Ascending aorta (tissue), 2 donors: ENCODE data around the gene SMCO4. TPM values are rescaled to one million over a fixed set of nuclear protein-coding genes. Genes with fewer than 3 reads are reported as not detected.

ENCODE experiments used
- DNase-seq, 2 donors: peaks; one replicate each; pipeline ENCODE4 v3.0.0-alpha.2; 2019; ENCODE audit warnings: low spot score in 2 of 2
- H3K27ac ChIP-seq, 2 donors: fragments of 200-600 bp; sonication (generic); one replicate each; pipeline ENCODE4 v1.5.1; 2016 to 2017; ENCODE audit warnings: mild to moderate bottlenecking in 1 of 2
- H3K27me3 ChIP-seq: fragments of 200-600 bp; sonication (generic); one replicate; pipeline ENCODE4 v1.5.1; 2017
- H3K36me3 ChIP-seq, 2 donors: fragments of 200-600 bp; sonication (generic); one replicate each; pipeline ENCODE4 v1.5.1; 2016
- H3K4me1 ChIP-seq, 2 donors: fragments of 200-600 bp; sonication (generic); one replicate each; pipeline ENCODE4 v1.5.1; 2016 to 2017; ENCODE audit warnings: mild to moderate bottlenecking in 1 of 2
- H3K4me3 ChIP-seq, 2 donors: fragments of 200-600 bp; sonication (generic); one replicate each; pipeline ENCODE4 v1.5.1; 2016 to 2017; ENCODE audit warnings: mild to moderate bottlenecking in 1 of 2
- H3K9me3 ChIP-seq, 2 donors: fragments of 200-600 bp; sonication (generic); one replicate each; pipeline ENCODE4 v1.5.1; 2016
- intact Hi-C: fragments of 100-400 bp; cut with DNase I; formaldehyde crosslinking; loops from one replicate; pipeline ENCODE4 v1.15.1; 2023
- total RNA-seq: library from RNA; depleted of rRNA; stranded (reverse); fragments of >200 nt; gene quantifications from one replicate; pipeline ENCODE4 v1.1.0, GENCODE V29; 2016
- TF ChIP-seq, protein P1 (sequence below), 3 experiments: fragments of 200-600 bp in 2 of 3; fragments of 450-650 bp in 1 of 3; sonication (generic) in 2 of 3; IDR thresholded peaks; one replicate each; pipeline ENCODE4 v1.5.1; 2016 to 2019; ENCODE audit warnings: antibody characterized with exemption in 3 of 3, mild to moderate bottlenecking in 1 of 3, moderate library complexity in 1 of 3

SMCO4 gene
- total RNA-seq, 1 donor from 2014 or later = 89.2 TPM

GRCh38 chr11:93569496-93569895, 26.3 kb upstream of the SMCO4 start:
- Histone ChIP-seq H3K4me3 (no peak overlapping the region), H3K4me1 (peaks cover 0 to 7% of the 10 kb centered on the region in 2 donors), H3K27ac (no peak overlapping the region), H3K36me3 (no peaks in the 10 kb centered on the region), H3K9me3 (no peaks in the 10 kb centered on the region), H3K27me3 (no peaks in the 10 kb centered on the region)
- DNase-seq = no peak
- TF ChIP-seq, protein P1, sequence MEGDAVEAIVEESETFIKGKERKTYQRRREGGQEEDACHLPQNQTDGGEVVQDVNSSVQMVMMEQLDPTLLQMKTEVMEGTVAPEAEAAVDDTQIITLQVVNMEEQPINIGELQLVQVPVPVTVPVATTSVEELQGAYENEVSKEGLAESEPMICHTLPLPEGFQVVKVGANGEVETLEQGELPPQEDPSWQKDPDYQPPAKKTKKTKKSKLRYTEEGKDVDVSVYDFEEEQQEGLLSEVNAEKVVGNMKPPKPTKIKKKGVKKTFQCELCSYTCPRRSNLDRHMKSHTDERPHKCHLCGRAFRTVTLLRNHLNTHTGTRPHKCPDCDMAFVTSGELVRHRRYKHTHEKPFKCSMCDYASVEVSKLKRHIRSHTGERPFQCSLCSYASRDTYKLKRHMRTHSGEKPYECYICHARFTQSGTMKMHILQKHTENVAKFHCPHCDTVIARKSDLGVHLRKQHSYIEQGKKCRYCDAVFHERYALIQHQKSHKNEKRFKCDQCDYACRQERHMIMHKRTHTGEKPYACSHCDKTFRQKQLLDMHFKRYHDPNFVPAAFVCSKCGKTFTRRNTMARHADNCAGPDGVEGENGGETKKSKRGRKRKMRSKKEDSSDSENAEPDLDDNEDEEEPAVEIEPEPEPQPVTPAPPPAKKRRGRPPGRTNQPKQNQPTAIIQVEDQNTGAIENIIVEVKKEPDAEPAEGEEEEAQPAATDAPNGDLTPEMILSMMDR (IDR thresholded peaks at IDR 0.05) = no peak
- intact Hi-C loops = no loop called here

GRCh38 chr11:93568726-93569125, 25.5 kb upstream of the SMCO4 start:
- Histone ChIP-seq H3K36me3 (no peaks in the 10 kb centered on the region), H3K27me3 (no peaks in the 10 kb centered on the region), H3K9me3 (no peaks in the 10 kb centered on the region), H3K4me3 (no peak overlapping the region), H3K4me1 (peaks cover 0 to 7% of the 10 kb centered on the region in 2 donors), H3K27ac (no peak overlapping the region)
- TF ChIP-seq, protein P1 (IDR thresholded peaks at IDR 0.05) = no peak
- intact Hi-C loops = no loop called here
- no peak for DNase-seq

DNA sequence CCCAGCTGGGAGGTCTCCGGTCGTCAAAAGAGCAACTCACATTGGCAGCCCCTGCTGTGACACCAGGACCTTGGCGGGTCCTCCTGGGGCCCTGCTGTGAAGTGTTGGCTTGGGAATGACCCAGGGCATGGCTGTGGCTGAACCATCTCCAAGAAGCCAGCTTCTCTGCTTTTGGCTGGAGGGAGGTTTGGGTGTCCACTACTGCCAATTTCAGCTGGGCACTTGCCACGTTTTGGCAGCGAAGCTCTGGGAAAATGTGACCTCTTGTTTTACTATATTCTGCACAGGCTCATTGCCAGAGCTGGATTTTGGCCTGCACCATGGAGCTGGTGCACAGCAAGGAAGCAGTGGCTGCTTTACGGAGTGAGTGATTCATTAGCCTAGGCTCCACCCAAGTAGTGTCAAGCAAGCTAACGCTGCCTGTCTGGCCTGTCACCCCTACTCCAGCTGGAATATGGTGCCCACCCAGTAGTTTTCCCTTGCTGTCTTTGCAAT, 24.3 kb upstream of the SMCO4 start:
- Histone ChIP-seq H3K27ac (peak overlapping the region; percentile 70 to 72), H3K27me3 (no peaks in the 10 kb centered on the region), H3K4me3 (no peak overlapping the region), H3K4me1 (peaks cover 0 to 7% of the 10 kb centered on the region in 2 donors), H3K9me3 (no peaks in the 10 kb centered on the region), H3K36me3 (no peaks in the 10 kb centered on the region)
- peak; percentile 51 to 95 for DNase-seq
- TF ChIP-seq, protein P1 (IDR thresholded peaks at IDR 0.05) = no peak
- intact Hi-C loops = loop anchor here (2.0 kb wide), 1 partner anchor 25 kb away; the partner anchor contains the start of gene SMCO4

- intact Hi-C loops = no loop called here
Measured at GRCh38 chr11:93564895-93565294, 21.7 kb upstream of the SMCO4 start.

DNA sequence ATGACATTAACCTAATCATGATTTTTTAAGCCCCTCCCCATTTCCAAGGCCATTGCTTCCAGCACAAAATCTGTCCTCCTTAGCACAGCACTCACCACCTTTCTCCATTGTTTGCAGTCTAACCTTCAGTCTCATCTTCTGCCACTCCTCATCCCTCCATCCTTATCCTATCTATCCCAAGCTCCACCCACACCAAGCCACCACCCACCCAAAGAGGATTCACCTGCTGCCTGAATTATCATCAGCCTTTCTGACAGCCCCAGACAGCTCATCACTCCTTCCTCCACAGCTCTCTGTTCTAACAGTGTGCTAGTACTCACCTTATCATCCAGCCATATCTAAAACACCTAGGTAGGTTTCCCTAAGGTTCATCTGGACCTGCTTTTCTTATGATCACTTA, 20.7 kb upstream of the SMCO4 start:
- no peak for DNase-seq

More at GRCh38 chr11:93564895-93565294, 21.7 kb upstream of the SMCO4 start:
- no peaks in the 10 kb centered on the region for H3K27me3 ChIP-seq
- H3K9me3 ChIP-seq = no peaks in the 10 kb centered on the region
- no peak overlapping the region for H3K27ac ChIP-seq
- DNase-seq = no peak
- TF ChIP-seq, protein P1 (IDR thresholded peaks at IDR 0.05) = no peak
- no peak overlapping the region for H3K4me3 ChIP-seq
- H3K36me3 ChIP-seq = no peaks in the 10 kb centered on the region
- H3K4me1 ChIP-seq = peaks cover 0 to 3% of the 10 kb centered on the region in 2 donors

More for the DNA sequence above, 20.7 kb upstream of the SMCO4 start:
- intact Hi-C loops = no loop called here
- no peaks in the 10 kb centered on the region for H3K9me3 ChIP-seq
- no peak overlapping the region for H3K27ac ChIP-seq
- TF ChIP-seq, protein P1 (IDR thresholded peaks at IDR 0.05) = no peak
- no peaks in the 10 kb centered on the region for H3K27me3 ChIP-seq
- H3K4me3 ChIP-seq = no peak overlapping the region
- H3K36me3 ChIP-seq = no peaks in the 10 kb centered on the region
- peaks cover 0 to 3% of the 10 kb centered on the region in 2 donors for H3K4me1 ChIP-seq
